Activated CD4-positive, alpha-beta T cell treated with anti-CD3 and anti-CD28 coated beads for 24 hours (primary cell): ENCODE results near the gene WDFY2.

Experiments
- DNase-seq, 2 donors: peaks; one replicate each; pipeline ENCODE4 v3.0.0-alpha.2; 2020; ENCODE audit warnings: low read depth in 2 of 2

WDFY2 gene

GRCh38 chr13:51704399-51705313, 120.4 kb downstream of the WDFY2 start:
- DNase-seq: no peak

DNA sequence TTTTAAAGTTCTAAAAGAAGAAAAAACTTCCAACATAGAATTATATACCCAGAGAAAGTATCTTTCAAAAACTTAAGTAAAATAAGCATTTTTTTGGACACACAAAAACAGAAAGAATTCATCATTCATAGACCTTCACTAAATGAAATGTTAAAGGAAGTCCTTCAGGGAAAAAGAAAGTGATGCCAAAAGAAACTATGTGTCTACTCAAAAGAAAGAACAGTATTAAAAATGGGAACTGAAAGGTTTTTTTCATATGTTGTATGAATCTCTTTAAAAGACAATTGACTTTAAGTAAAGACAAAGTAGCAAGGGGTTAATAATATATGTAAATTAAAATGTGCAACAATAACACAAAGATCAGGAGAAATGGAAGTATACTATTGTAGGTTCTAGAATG, 123.2 kb downstream of the WDFY2 start:
- no peak for DNase-seq

- no peak for DNase-seq
Measured at GRCh38 chr13:51713807-51714206, 129.5 kb downstream of the WDFY2 start.

GRCh38 chr13:51714663-51715168, 130.5 kb downstream of the WDFY2 start:
- DNase-seq: no peak

- DNase-seq: no peak
Measured at GRCh38 chr13:51715613-51716012, 131.4 kb downstream of the WDFY2 start.

DNA sequence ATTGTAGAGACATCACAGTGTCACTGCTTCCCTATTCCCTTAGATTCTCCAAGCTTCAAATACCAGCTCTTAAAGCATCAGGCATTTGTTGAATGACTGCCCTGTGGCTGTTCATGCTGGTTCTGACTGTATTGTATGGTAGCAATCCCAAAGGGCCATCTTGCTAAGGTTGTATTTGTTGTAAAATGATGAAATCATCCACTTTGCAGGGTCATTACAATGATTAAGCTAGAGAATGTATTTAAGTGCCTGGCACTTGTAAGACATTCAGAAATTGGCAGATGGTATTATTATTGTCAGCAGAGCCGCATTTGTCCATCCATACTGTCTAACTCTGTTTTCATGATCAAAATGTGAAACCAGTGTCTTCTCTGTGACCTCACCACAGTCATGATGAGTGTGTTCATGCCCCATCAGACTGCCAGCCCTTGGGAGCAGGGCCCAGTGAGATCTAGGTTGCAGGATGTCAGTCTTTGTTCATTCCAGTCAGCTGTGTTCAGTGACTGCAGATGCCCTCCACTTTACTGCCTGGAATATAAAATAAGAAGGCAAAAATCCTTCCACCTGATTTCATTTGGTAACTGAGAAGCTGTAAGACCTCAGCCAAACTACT, 133.6 kb downstream of the WDFY2 start:
- DNase-seq: no peak

- no peak for DNase-seq
Measured at GRCh38 chr13:51719394-51719793, 135.1 kb downstream of the WDFY2 start.

- DNase-seq: no peak
Measured at GRCh38 chr13:51721496-51721895, 137.2 kb downstream of the WDFY2 start.

GRCh38 chr13:51723529-51723928, 139.3 kb downstream of the WDFY2 start:
- DNase-seq: no peak

DNA sequence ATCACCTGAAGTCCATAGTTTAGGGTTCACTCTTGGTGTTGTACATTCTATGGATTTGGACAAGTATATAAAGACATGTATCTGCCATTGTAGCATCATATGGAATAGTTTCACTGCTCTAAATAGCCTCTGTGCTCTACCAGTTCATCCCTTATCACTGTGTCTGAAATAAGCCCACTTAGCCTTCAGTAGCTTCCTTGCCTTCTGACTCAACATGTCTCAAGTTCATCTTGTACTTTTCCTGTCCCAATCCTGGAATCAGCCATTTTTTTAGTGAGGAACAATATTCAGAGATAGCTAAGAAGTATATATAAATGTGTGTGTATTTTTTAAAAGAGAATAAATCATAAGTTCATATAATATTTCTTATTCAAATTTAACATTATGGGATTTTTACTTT, 140.5 kb downstream of the WDFY2 start:
- no peak for DNase-seq

DNA sequence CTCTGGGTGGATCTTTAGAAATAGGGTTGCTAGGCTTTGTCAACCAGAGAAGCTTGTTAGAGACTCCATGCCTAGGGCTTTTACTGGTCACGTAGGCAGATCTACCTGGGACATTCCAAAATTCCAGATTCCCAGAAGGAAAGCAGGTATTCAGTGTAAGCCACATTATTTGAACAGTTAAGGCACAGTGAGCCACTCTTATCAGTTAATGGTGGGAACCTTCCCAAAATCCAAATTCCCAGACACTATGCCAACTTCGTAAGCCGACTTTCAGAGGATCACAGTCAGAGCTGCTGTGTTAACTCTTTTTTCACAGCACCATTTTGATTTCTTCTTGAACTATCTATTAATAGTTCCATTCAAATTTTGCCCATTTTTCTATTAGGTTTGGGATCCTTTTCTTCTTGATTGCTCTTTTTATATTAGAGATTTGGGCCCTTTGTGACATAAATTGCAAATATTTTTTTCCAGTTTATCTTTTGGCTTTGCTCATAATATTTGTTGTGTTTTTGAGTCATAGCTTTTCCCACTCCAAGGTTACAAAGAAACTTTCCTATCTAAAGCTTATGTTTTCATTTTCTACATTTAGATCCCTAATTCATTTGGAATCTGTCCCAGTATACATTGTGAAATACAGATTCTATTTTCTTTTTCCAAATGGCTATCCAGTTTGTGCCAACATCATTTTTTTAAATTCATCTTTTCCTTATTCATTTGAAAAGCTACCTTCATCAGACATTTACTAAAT, 142.4 kb downstream of the WDFY2 start:
- DNase-seq: no peak

DNA sequence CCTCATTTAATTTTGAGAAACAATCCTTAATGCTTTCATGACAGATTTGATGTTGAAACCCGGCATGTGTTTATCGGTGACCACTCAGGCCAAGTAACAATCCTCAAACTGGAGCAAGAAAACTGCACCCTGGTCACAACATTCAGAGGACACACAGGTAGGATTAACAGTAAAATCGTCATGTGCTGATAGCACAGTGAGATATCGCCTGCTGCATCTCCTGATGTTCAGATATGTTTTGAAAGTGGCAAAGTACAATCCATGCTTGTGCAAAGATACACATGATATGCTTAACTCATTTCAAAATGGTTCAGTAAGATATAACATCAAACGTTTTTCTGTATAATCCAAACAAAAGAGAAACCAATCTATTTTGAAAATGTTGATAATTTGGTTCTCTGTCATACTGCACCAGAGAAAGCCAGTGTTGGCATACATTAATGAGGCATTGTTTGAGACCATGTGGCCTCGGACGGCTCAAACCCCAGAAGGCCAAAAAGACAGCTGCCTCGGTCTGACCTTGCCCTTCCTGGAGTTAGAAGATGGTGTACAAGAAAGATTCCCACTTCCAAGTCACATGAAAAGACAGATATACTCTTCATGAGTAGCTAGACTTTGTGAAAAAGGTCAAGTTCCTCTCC, 143.5 kb downstream of the WDFY2 start:
- no peak for DNase-seq

DNA sequence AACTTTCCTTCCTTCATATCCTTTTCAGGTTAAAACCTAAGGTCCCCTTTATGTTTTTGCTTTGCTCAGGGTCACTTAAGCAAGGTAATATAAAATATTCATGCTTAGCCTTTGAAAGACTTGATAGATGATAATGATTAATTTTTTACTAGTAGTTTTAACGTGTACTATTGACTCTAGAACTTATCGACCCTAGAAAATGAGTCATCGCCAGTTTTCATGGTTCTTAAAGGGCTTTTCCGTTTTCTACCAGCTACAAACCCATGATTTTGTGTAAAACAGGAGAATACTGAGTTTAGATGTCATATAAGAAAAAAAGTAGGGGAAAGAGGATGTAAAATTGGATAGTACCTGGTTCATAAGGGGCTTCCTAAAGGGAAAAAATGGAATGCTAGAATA, 144.0 kb downstream of the WDFY2 start:
- no peak for DNase-seq

DNA sequence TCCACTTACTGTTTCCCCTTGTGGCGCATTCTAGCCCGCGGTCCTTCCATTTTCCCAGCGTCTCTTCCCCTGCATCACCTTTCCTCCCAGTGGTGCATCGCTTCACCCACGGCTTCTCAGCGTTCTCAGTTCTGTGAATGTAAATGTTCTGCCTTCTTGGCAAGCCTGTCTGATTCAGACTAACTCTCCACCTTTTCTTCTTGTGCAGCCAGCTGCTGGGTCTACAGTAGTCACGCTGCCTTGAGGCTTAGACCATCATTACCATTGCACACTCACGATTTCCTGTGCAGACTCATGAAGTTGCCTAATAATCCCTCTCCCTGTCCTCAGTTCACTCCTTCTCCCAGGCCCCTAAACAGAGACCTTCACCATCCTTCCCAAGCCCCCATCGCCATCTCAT, 144.7 kb downstream of the WDFY2 start:
- DNase-seq: no peak

DNA sequence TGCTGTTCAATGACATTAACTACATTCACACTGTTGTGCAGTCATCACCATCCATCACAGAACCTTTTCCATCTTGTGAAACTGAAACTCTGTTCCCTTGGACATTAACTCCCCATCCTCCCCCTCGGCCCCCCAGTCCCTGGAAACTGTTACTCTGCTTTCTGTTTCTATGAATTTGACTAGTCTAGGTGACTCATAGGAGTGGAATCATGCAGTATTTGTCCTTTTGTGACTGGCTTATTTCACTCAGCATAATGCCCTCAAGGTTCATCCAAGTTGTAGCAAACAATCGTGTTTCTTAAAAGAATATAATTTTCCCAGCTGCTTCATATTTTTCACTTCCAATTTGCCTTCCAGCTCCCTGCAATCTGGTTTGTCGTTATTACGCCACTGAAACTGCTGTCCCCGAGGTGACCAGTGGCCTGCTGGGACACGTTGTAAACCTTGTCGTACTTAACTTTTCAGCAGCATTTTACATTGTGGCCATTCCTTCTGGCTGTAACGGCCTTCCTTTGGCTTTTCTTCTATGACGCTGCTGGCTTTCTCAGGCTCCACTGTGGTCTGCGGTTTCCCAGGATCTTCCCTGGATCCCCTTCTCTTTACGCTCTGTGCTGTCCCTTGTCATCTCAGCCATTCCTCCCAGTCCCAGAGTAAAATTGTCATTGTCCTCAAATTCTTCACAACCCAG, 145.7 kb downstream of the WDFY2 start:
- peak; percentile 15 to 22 for DNase-seq

DNA sequence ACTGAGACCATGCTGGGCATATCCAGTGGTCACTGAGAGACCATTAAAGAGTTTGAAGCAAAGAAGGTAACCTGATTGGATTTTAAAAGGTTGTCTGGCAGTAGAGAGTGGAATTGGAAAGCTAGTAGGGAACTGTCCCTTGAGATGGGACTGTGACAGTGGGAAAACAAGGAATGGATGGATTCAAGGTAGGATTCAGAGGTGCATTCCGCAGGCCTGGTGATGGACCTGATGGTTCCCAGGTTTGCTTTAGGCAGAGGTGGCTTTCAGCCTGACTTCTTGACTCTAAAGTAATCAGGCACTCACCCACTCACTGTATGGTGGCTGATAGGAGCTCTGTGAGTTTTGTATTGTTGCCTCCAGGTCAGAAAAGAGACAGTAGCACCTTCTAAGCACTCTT, 146.7 kb downstream of the WDFY2 start:
- no peak for DNase-seq

GRCh38 chr13:51731759-51732158, 147.5 kb downstream of the WDFY2 start:
- no peak for DNase-seq

GRCh38 chr13:51733374-51734298, 149.4 kb downstream of the WDFY2 start:
- no peak for DNase-seq

DNA sequence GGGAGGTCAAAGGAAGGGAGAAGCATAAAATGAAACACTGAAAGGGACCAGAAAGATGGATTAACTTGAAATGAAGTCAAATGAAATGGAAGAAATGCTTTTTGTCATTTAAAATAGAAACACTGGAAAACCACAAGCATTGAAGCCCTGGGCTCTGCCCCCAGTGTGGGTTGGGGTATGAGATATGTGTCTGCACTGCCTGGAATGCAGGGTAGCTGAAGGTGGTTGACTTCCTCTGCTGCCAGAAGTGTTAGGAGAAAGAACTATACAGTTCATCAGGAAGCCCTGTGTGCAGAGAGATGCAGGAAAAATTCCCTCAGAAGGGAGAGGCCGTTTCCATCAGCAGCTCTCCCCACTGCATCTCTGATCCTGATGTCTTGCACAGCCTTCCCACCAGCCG, 150.5 kb downstream of the WDFY2 start:
- no peak for DNase-seq

DNA sequence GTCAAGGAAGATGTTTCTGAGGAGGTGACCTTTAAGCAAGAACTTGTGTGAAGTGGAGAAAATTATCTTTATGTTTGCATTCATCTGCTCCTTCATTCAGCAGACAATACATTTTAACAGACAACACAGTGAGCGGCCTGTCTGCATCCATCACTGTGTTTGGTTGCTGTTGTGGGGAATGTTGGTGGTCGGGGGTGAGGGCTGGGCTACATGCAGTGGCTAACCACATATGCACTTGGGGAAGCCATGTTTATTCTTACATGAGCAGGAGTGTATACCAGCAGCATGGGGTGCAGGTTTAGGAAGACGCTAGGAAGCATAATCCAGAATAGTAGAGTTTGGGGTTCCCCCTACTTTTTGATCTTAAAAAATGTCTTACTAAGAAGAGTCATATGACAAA, 153.3 kb downstream of the WDFY2 start:
- no peak for DNase-seq
